Coronary artery (tissue), 2 donors: ENCODE data around the gene DIS3L2.

Experiments used
- DNase-seq: peaks from one replicate; pipeline ENCODE4 v3.0.0-alpha.2; 2017; ENCODE audit warnings: low spot score
- H3K27ac ChIP-seq, 2 donors: fragments of 200-600 bp; sonication (generic); one replicate each; pipeline ENCODE4 v1.5.1; 2016 to 2019
- H3K4me3 ChIP-seq: fragments of 200-600 bp; sonication (generic); 2 replicates; pipeline ENCODE4 v1.5.1; 2016; ENCODE audit warnings: mild to moderate bottlenecking, moderate library complexity
- CTCF ChIP-seq: fragments of 200-600 bp; sonication (generic); IDR thresholded peaks from one replicate; pipeline ENCODE4 v1.5.1; 2019; ENCODE audit warnings: antibody characterized with exemption

DIS3L2 gene

GRCh38 chr2:231920366-231920765, 41.1 kb upstream of the DIS3L2 start:
- no peak for TF ChIP-seq CTCF
- DNase-seq = no peak
- Histone ChIP-seq H3K27ac (no peak overlapping the region), H3K4me3 (no peak overlapping the region)

- no peak for TF ChIP-seq CTCF
- Histone ChIP-seq H3K4me3 (no peak overlapping the region), H3K27ac (no peak overlapping the region)
- no peak for DNase-seq
Observed at GRCh38 chr2:231920795-231921194, 40.7 kb upstream of the DIS3L2 start.

GRCh38 chr2:231922311-231923009, 39.1 kb upstream of the DIS3L2 start:
- H3K27ac ChIP-seq = no peak overlapping the region
- no peak for DNase-seq
- TF ChIP-seq CTCF = no peak
- no peak overlapping the region for H3K4me3 ChIP-seq

- DNase-seq = no peak
- no peak for TF ChIP-seq CTCF
- Histone ChIP-seq H3K27ac (no peak overlapping the region), H3K4me3 (no peak overlapping the region)
Observed at GRCh38 chr2:231923010-231923344, 38.5 kb upstream of the DIS3L2 start.

- TF ChIP-seq CTCF = no peak
- no peak for DNase-seq
- H3K4me3 ChIP-seq = no peak overlapping the region
- no peak overlapping the region for H3K27ac ChIP-seq
Observed at GRCh38 chr2:231923951-231924888, 37.3 kb upstream of the DIS3L2 start.

- Histone ChIP-seq H3K27ac (no peak overlapping the region), H3K4me3 (peak overlapping the region; percentile 70)
- DNase-seq = no peak
Observed at GRCh38 chr2:231924889-231925275, 36.6 kb upstream of the DIS3L2 start.

More at GRCh38 chr2:231924889-231925275, 36.6 kb upstream of the DIS3L2 start:
- TF ChIP-seq CTCF = no peak
